OCI-LY3 (cell line): ENCODE results near the gene NHLRC4.

Source experiments
- CTCF ChIP-seq: fragments of 200-600, 300-600 bp; sonication (generic); IDR thresholded peaks from 2 replicates; pipeline ENCODE4 v1.5.1; 2014; ENCODE audit warnings: antibody characterized with exemption, low read length, low read depth
- EZH2phosphoT487 ChIP-seq: fragments of 200-600 bp; shearing (Covaris generic); IDR thresholded peaks from 2 replicates; pipeline ENCODE4 v1.6.1; 2018; ENCODE audit warnings: antibody characterized with exemption, mixed run types, low read depth

DNA sequence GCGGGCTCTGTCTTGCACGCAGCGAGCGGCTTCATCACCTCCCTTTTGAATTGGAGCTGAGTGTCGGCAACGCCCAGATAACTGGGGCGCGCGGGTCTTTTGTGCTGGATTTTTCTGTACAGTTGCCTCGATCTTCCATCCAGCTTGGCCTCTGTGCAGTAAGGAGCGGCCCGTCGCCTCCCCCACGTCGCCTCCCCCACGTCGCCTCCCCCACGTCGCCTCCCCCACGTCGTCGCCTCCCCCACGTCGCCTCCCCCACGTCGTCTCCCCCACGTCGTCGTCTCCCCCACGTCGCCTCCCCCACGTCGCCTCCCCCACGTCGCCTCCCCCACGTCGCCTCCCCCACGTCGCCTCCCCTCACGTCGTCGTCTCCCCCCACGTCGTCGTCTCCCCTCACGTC, 22.3 kb upstream of the NHLRC4 start:
- no peak for TF ChIP-seq CTCF
- TF ChIP-seq EZH2phosphoT487: no peak
